SU-DHL-6 (cell line): ENCODE results near the gene EEF2K.

Experiments
- H2AFZ ChIP-seq: fragments of 200-600 bp; sonication (generic); 2 replicates; pipeline ENCODE4 v1.6.1; 2014; ENCODE audit warnings: low read depth, mild to moderate bottlenecking, moderate library complexity, mixed read lengths, antibody characterized with exemption, low read length; ENCODE audit not compliant: severe bottlenecking
- H3F3A ChIP-seq: fragments of 200-600 bp; shearing (Covaris generic); 2 replicates; pipeline ENCODE4 v1.6.0; 2016; ENCODE audit warnings: antibody characterized with exemption, mild to moderate bottlenecking; ENCODE audit not compliant: insufficient read depth
- H3K27ac ChIP-seq: fragments of 200-600 bp; sonication (generic); 2 replicates; pipeline ENCODE4 v1.5.1; 2016; ENCODE audit warnings: low read depth, mild to moderate bottlenecking, low read length, moderate library complexity, mixed read lengths
- H3K27me3 ChIP-seq: fragments of 200-600 bp; sonication (generic), shearing (Covaris generic); 2 replicates; pipeline ENCODE4 v1.6.0; 2014; ENCODE audit warnings: mild to moderate bottlenecking, low read length
- H3K36me3 ChIP-seq: fragments of 200-600 bp; sonication (generic); 2 replicates; pipeline ENCODE4 v1.6.1; 2014; ENCODE audit warnings: mild to moderate bottlenecking, low read length, mixed read lengths
- H3K4me2 ChIP-seq: fragments of 300-600, 200-600 bp; shearing (Covaris generic), sonication (generic); 2 replicates; pipeline ENCODE4 v1.6.0; 2014; ENCODE audit warnings: low read length, low read depth, mild to moderate bottlenecking; ENCODE audit not compliant: poor library complexity, severe bottlenecking
- H3K4me3 ChIP-seq: fragments of 200-600 bp; sonication (generic); 2 replicates; pipeline ENCODE4 v1.5.1; 2014; ENCODE audit warnings: antibody characterized with exemption, low read length, mild to moderate bottlenecking, mixed read lengths; ENCODE audit not compliant: insufficient read depth, poor library complexity, severe bottlenecking
- H3K79me2 ChIP-seq: fragments of 200-600 bp; sonication (generic); 2 replicates; pipeline ENCODE4 v1.6.1; 2014; ENCODE audit warnings: mild to moderate bottlenecking, low read length, moderate library complexity; ENCODE audit not compliant: insufficient read depth
- H3K9ac ChIP-seq: fragments of 200-600 bp; sonication (generic); 2 replicates; pipeline ENCODE4 v1.7.0; 2014; ENCODE audit warnings: mild to moderate bottlenecking, low read length
- H3K9me2 ChIP-seq: fragments of 200-600 bp; sonication (generic); replicated peaks from 2 replicates; pipeline ENCODE4 v1.6.1; 2014; ENCODE audit warnings: low read length; ENCODE audit not compliant: insufficient read depth
- H3K9me3 ChIP-seq: fragments of 200-600 bp; sonication (generic); 2 replicates; pipeline ENCODE4 v1.6.1; 2014; ENCODE audit warnings: low read length, mixed read lengths; ENCODE audit not compliant: insufficient read depth
- H4K20me1 ChIP-seq: fragments of 200-600 bp; sonication (generic); 2 replicates; pipeline ENCODE4 v1.6.1; 2014; ENCODE audit warnings: low read depth, mild to moderate bottlenecking, antibody characterized with exemption, low read length, moderate library complexity, mixed read lengths
- CTCF ChIP-seq: fragments of 200-600 bp; sonication (generic); IDR thresholded peaks from one replicate; pipeline ENCODE4 v1.5.1; 2017; ENCODE audit warnings: antibody characterized with exemption, mild to moderate bottlenecking, low read length, moderate library complexity; ENCODE audit not compliant: insufficient read depth, poor library complexity, severe bottlenecking
- EZH2phosphoT487 ChIP-seq: fragments of 200-600 bp; sonication (generic), shearing (Covaris generic); conservative IDR thresholded peaks from 2 replicates; pipeline ENCODE4 v1.6.1; 2018; ENCODE audit warnings: mild to moderate bottlenecking, antibody characterized with exemption, low read length, moderate library complexity, mixed read lengths

EEF2K gene

GRCh38 chr16:22205577-22206012 is 483 bp upstream of the EEF2K start:
- TF ChIP-seq CTCF, result no peak
- TF ChIP-seq EZH2phosphoT487, result no peak
- H4K20me1 ChIP-seq, result no peaks in the 10 kb centered on the region
- H2AFZ ChIP-seq, result peak overlapping the region; percentile 98
- 0 out of 2 replicates have a peak overlapping the region, but pooled peaks have one; percentile 3 for H3K27ac ChIP-seq
- H3K79me2 ChIP-seq, result peaks cover 38% of the 10 kb centered on the region
- H3F3A ChIP-seq, result peaks cover 20% of the 10 kb centered on the region
- no peaks in the 10 kb centered on the region for H3K36me3 ChIP-seq
- no peaks in the 10 kb centered on the region for H3K9me3 ChIP-seq
- H3K9ac ChIP-seq, result peak overlapping the region; percentile 79
- H3K4me3 ChIP-seq, result peak overlapping the region; percentile 40
- H3K27me3 ChIP-seq, result no peaks in the 10 kb centered on the region
- H3K9me2 ChIP-seq, result no peaks in the 10 kb centered on the region
- H3K4me2 ChIP-seq, result peak overlapping the region; percentile 81

- Histone ChIP-seq H3F3A (peaks cover 20% of the 10 kb centered on the region), H3K4me3 (peak overlapping the region; percentile 74), H3K36me3 (no peaks in the 10 kb centered on the region), H3K4me2 (peak overlapping the region; percentile 70), H3K9me2 (no peaks in the 10 kb centered on the region), H4K20me1 (no peaks in the 10 kb centered on the region), H3K27ac (peak overlapping the region; percentile 40; the same call in 1 of the 2 replicates), H3K27me3 (no peaks in the 10 kb centered on the region), H2AFZ (peak overlapping the region; percentile 86), H3K9me3 (no peaks in the 10 kb centered on the region), H3K9ac (peak overlapping the region; percentile 79), H3K79me2 (peaks cover 44% of the 10 kb centered on the region)
- TF ChIP-seq CTCF (no peak), EZH2phosphoT487 (no peak)
These were observed 1.0 kb downstream of the EEF2K start for GRCh38 chr16:22206842-22207714.

GRCh38 chr16:22207715-22208360 is 1.8 kb downstream of the EEF2K start:
- TF ChIP-seq EZH2phosphoT487 (no peak), CTCF (no peak)
- Histone ChIP-seq H3K9me2 (no peaks in the 10 kb centered on the region), H3K27me3 (no peaks in the 10 kb centered on the region), H3K27ac (peak overlapping the region; percentile 40; the same call in 1 of the 2 replicates), H2AFZ (no peak overlapping the region), H3K9me3 (no peaks in the 10 kb centered on the region), H3F3A (peaks cover 20% of the 10 kb centered on the region), H4K20me1 (no peaks in the 10 kb centered on the region), H3K4me3 (peak overlapping the region; percentile 74), H3K4me2 (peak overlapping the region; percentile 70), H3K79me2 (peaks cover 47% of the 10 kb centered on the region), H3K9ac (peak overlapping the region; percentile 79), H3K36me3 (no peaks in the 10 kb centered on the region)
